H1 (cell line): ENCODE measurements around the gene FAM131C. TPM values are rescaled to one million over a fixed set of nuclear protein-coding genes. Genes with fewer than 3 reads are reported as not detected.

Experiments
- CTCF ChIA-PET: fragments of 300-600 bp; sonication (Branson Sonifier 250); formaldehyde crosslinking; loops from one replicate; lab custom pipeline; 2021; ENCODE audit not compliant: partially characterized antibody; lab: Charles Lee
- POLR2A ChIA-PET: fragments of 300-600 bp; sonication (Branson Sonifier 250); formaldehyde crosslinking; loops from one replicate; lab custom pipeline; 2021; ENCODE audit warnings: inconsistent platforms; ENCODE audit not compliant: partially characterized antibody; lab: Charles Lee
- DNase-seq, 2 experiments: peaks; one replicate each; pipeline versions ENCODE4 v3.0.0 to v3.0.0-alpha.2; 2010 to 2022; ENCODE audit warnings: low spot score in 2 of 2, low read depth in 1 of 2, mixed read lengths in 1 of 2
- FAIRE-seq: peaks from 2 replicates; lab custom pipeline; 2011; peaks lifted over from hg19 to GRCh38; lab: Jason Lieb, UNC
- H2AFZ ChIP-seq: 2 replicates; pipeline ENCODE4 v1.8.1; 2012; ENCODE audit warnings: low read length, inconsistent platforms
- H2AK5ac ChIP-seq: 2 replicates; pipeline ENCODE4 v1.6.1; 2013; ENCODE audit warnings: low read depth, low read length
- H2BK120ac ChIP-seq: replicated peaks from 2 replicates; pipeline ENCODE3; 2013; ENCODE audit warnings: low read depth, low read length, inconsistent platforms
- H2BK12ac ChIP-seq: 2 replicates; pipeline ENCODE4 v1.6.1; 2013; ENCODE audit warnings: low read depth, low read length
- H2BK15ac ChIP-seq: 2 replicates; pipeline ENCODE4 v1.6.1; 2013; ENCODE audit warnings: low read length
- H2BK20ac ChIP-seq: 2 replicates; pipeline ENCODE4 v1.6.1; 2013; ENCODE audit warnings: low read length
- H2BK5ac ChIP-seq: 2 replicates; pipeline ENCODE4 v1.6.1; 2013; ENCODE audit warnings: low read depth, low read length
- H3K14ac ChIP-seq: 2 replicates; pipeline ENCODE4 v1.6.1; 2013; ENCODE audit warnings: inconsistent platforms; ENCODE audit not compliant: insufficient read length
- H3K18ac ChIP-seq: 2 replicates; pipeline ENCODE4 v1.6.1; 2013; ENCODE audit warnings: low read length; ENCODE audit errors: extremely low read depth
- H3K23ac ChIP-seq: 2 replicates; pipeline ENCODE4 v1.6.1; 2013; ENCODE audit warnings: inconsistent platforms; ENCODE audit not compliant: insufficient read length
- H3K23me2 ChIP-seq: 2 replicates; pipeline ENCODE4 v1.6.1; 2013; ENCODE audit warnings: low read depth, low read length
- H3K27ac ChIP-seq: 2 replicates; pipeline ENCODE4 v1.6.1; 2011; ENCODE audit warnings: low read depth, low read length, inconsistent platforms
- H3K27me3 ChIP-seq, 4 experiments: replicated peaks in 1 of 4; 1 replicate in 1 of 4; 2 replicates in 3 of 4; pipeline versions ENCODE4 v1.6.1 to v1.8.1; 2011 to 2013; ENCODE audit warnings: low read length in 3 of 4, mild to moderate bottlenecking in 3 of 4, inconsistent platforms in 2 of 4, mixed read lengths in 2 of 4, moderate library complexity in 1 of 4; ENCODE audit not compliant: control insufficient read depth in 3 of 4, insufficient read depth in 3 of 4; ENCODE audit errors: extremely low read depth in 1 of 4
- H3K36me3 ChIP-seq, 4 experiments: 2 replicates each; pipeline versions ENCODE4 v1.6.1 to v1.8.1; 2011 to 2013; ENCODE audit warnings: mild to moderate bottlenecking in 4 of 4, low read length in 3 of 4, moderate library complexity in 2 of 4, control low read depth in 1 of 4, inconsistent platforms in 1 of 4; ENCODE audit not compliant: insufficient read depth in 4 of 4, control insufficient read depth in 2 of 4
- H3K4ac ChIP-seq: replicated peaks from 2 replicates; pipeline ENCODE3; 2013; ENCODE audit warnings: low read length, low read depth, mixed read lengths, inconsistent platforms; ENCODE audit not compliant: insufficient read length
- H3K4me1 ChIP-seq, 4 experiments: replicated peaks in 1 of 4; 1 replicate in 1 of 4; 2 replicates in 3 of 4; pipeline versions ENCODE4 v1.6.1 to v1.8.1; 2011 to 2013; ENCODE audit warnings: low read length in 3 of 4, inconsistent platforms in 2 of 4, mixed read lengths in 1 of 4; ENCODE audit not compliant: insufficient read depth in 4 of 4, control insufficient read depth in 3 of 4
- H3K4me2 ChIP-seq, 2 experiments: 2 replicates each; pipeline versions ENCODE4 v1.6.1 to v1.8.1; 2011 to 2013; ENCODE audit warnings: low read depth in 2 of 2, low read length in 2 of 2, control low read depth in 1 of 2, inconsistent platforms in 1 of 2, mild to moderate bottlenecking in 1 of 2; ENCODE audit not compliant: insufficient read depth in 1 of 2
- H3K4me3 ChIP-seq, 4 experiments: fragments of 200-600, 300-600 bp in 1 of 4; sonication (generic), shearing (Covaris generic), sonication (Bioruptor Twin) in 1 of 4; 2 replicates each; pipeline versions ENCODE4 v1.5.1 to v1.8.1; 2011 to 2016; ENCODE audit warnings: low read length in 4 of 4, low read depth in 3 of 4, control low read depth in 2 of 4, inconsistent platforms in 2 of 4, mild to moderate bottlenecking in 2 of 4, mixed read lengths in 1 of 4, moderate library complexity in 1 of 4; ENCODE audit not compliant: insufficient read depth in 2 of 4; ENCODE audit errors: extremely low read depth in 1 of 4
- H3K56ac ChIP-seq: replicated peaks from 2 replicates; pipeline ENCODE3; 2013; ENCODE audit warnings: low read depth, mild to moderate bottlenecking, mixed read lengths, low read length, inconsistent platforms; ENCODE audit not compliant: insufficient read length
- H3K79me1 ChIP-seq: 2 replicates; pipeline ENCODE4 v1.6.1; 2013; ENCODE audit warnings: low read depth, low read length, control low read depth
- H3K79me2 ChIP-seq, 2 experiments: 2 replicates each; pipeline versions ENCODE4 v1.6.1 to v1.8.1; 2012 to 2013; ENCODE audit warnings: low read length in 2 of 2, mild to moderate bottlenecking in 2 of 2, inconsistent platforms in 1 of 2; ENCODE audit not compliant: insufficient read depth in 2 of 2, control insufficient read depth in 1 of 2
- H3K9ac ChIP-seq, 4 experiments: replicated peaks in 1 of 4; 1 replicate in 1 of 4; 2 replicates in 3 of 4; pipeline versions ENCODE4 v1.6.1 to v1.8.1; 2011 to 2013; ENCODE audit warnings: low read depth in 3 of 4, low read length in 3 of 4, control low read depth in 2 of 4, mild to moderate bottlenecking in 2 of 4, moderate library complexity in 2 of 4, inconsistent platforms in 1 of 4; ENCODE audit errors: extremely low read depth in 1 of 4
- H3K9me3 ChIP-seq, 2 experiments: 2 replicates each; pipeline versions ENCODE4 v1.6.1 to v1.8.1; 2012 to 2013; ENCODE audit warnings: mild to moderate bottlenecking in 2 of 2, moderate library complexity in 2 of 2, control low read depth in 1 of 2, inconsistent platforms in 1 of 2, low read depth in 1 of 2, low read length in 1 of 2, mixed read lengths in 1 of 2; ENCODE audit not compliant: insufficient read depth in 2 of 2
- H4K20me1 ChIP-seq, 2 experiments: replicated peaks in 1 of 2; 2 replicates each; pipeline versions ENCODE3 to v1.8.1; 2011 to 2013; ENCODE audit warnings: inconsistent platforms in 2 of 2, low read length in 2 of 2, mild to moderate bottlenecking in 1 of 2; ENCODE audit not compliant: insufficient read depth in 2 of 2, control insufficient read depth in 1 of 2
- H4K5ac ChIP-seq: 2 replicates; pipeline ENCODE4 v1.6.1; 2013; ENCODE audit warnings: low read length, low read depth, mixed read lengths, inconsistent platforms; ENCODE audit not compliant: insufficient read length
- H4K8ac ChIP-seq: 2 replicates; pipeline ENCODE4 v1.8.0; 2013; ENCODE audit warnings: mild to moderate bottlenecking, moderate library complexity, low read length, inconsistent platforms; ENCODE audit not compliant: insufficient read depth; ENCODE audit errors: extremely low read depth
- H4K91ac ChIP-seq: replicated peaks from 2 replicates; pipeline ENCODE3; 2013; ENCODE audit warnings: low read length, mixed read lengths, inconsistent platforms; ENCODE audit not compliant: insufficient read length
- ATF3 ChIP-seq: IDR thresholded peaks from 2 replicates; pipeline ENCODE4 v1.6.1; 2011; ENCODE audit warnings: low read depth, mild to moderate bottlenecking, low read length; ENCODE audit not compliant: insufficient read depth
- CREB1 ChIP-seq: IDR thresholded peaks from 2 replicates; pipeline ENCODE4 v1.6.1; 2012; ENCODE audit warnings: inconsistent platforms
- EGR1 ChIP-seq: IDR thresholded peaks from 2 replicates; pipeline ENCODE4 v1.6.1; 2011; ENCODE audit warnings: low read depth, low read length, borderline replicate concordance
- MAFK ChIP-seq: IDR thresholded peaks from 2 replicates; pipeline ENCODE4 v1.6.1; 2012; ENCODE audit warnings: low read depth, mild to moderate bottlenecking, improper control_type of control experiment, low read length
- RAD21 ChIP-seq, 2 experiments: IDR thresholded peaks in 1 of 2; conservative IDR thresholded peaks in 1 of 2; 2 replicates each; pipeline ENCODE4 v1.6.1; 2011; ENCODE audit warnings: low read depth in 2 of 2, low read length in 2 of 2, improper control_type of control experiment in 1 of 2, inconsistent platforms in 1 of 2, mild to moderate bottlenecking in 1 of 2, moderate library complexity in 1 of 2
- RNF2 ChIP-seq: fragments of 200-900, 300-1000 bp; sonication (generic); IDR thresholded peaks from 2 replicates; pipeline ENCODE4 v1.7.1; 2016; ENCODE audit warnings: borderline replicate concordance, low read depth, mild to moderate bottlenecking, antibody characterized with exemption, low read length; ENCODE audit not compliant: poor library complexity, severe bottlenecking; ENCODE audit errors: missing control alignments
- SUZ12 ChIP-seq: fragments of 200-600 bp; sonication (generic); IDR thresholded peaks from 2 replicates; pipeline ENCODE4 v1.6.1; 2012; ENCODE audit warnings: mild to moderate bottlenecking, inconsistent platforms, low read length, moderate library complexity, mixed read lengths
- TAF1 ChIP-seq: IDR thresholded peaks from 2 replicates; pipeline ENCODE4 v1.6.1; 2011; ENCODE audit warnings: mild to moderate bottlenecking, low read depth, low read length
- TAF7 ChIP-seq: optimal IDR thresholded peaks from 2 replicates; pipeline ENCODE3; 2011; ENCODE audit warnings: low read depth, mild to moderate bottlenecking, inconsistent platforms, low read length, moderate library complexity, borderline replicate concordance
- WGBS, 2 experiments: shearing (Covaris generic) in 1 of 2; methylation state at CpG; one replicate each; pipeline versions ENCODE4 v1.1.6 to v1.1.7; 2013 to 2015; ENCODE audit warnings: low lambda C conversion rate in 2 of 2, mixed read lengths in 2 of 2, inconsistent platforms in 1 of 2, low coverage in 1 of 2, missing lambda C conversion rate in 1 of 2; ENCODE audit not compliant: insufficient replicate concordance in 2 of 2, insufficient coverage in 1 of 2, insufficient read length in 1 of 2; ENCODE audit errors: extremely low coverage in 1 of 2, missing lambda C conversion rate in 1 of 2; 5-methylcytosine and 5-hydroxymethylcytosine counted together
- polyA plus RNA-seq, 7 experiments: library from polyadenylated mRNA; depleted of rRNA in 3 of 7; stranded (reverse) in 5 of 7; unstranded in 2 of 7; fragments of >200 nt in 5 of 7; fragments of 200-250 nt in 2 of 7; gene quantifications; 1 replicate in 5 of 7; 2 replicates in 1 of 7; 4 replicates in 1 of 7; pipeline versions ENCODE4 v1.2.1 to v1.2.3, GENCODE V29; 2011 to 2013; ENCODE audit warnings: missing spikeins in 2 of 7, mixed read lengths in 2 of 7
- total RNA-seq: library from RNA; stranded (reverse); fragmentation: NEBNext Ultra II Directional; extraction: Animal tissue kit (Norgen Biotek cat#: 25700); gene quantifications from 2 replicates; pipeline ENCODE4 v1.2.1, GENCODE V29; 2021

Gene FAM131C
- total and polyA plus RNA-seq, 2 of the 8 experiments (the other 6 are each of a cell fraction or from before 2014, with no cell fraction given): 0.73 to 0.78 TPM

GRCh38 chr1:16068356-16069270 is 4.8 kb downstream of the FAM131C start:
- H2AFZ ChIP-seq: no peak overlapping the region
- no peak overlapping the region for H3K4me3 ChIP-seq
- H2BK15ac ChIP-seq: no peak overlapping the region
- H3K79me1 ChIP-seq: no peaks in the 10 kb centered on the region
- H3K36me3 ChIP-seq: no peaks in the 10 kb centered on the region
- H3K27me3 ChIP-seq: peaks cover 2 to 20% (median 14%) of the 10 kb centered on the region in 4 experiments; a peak in 6 of 7 replicates
- H3K4me1 ChIP-seq: peaks cover 0 to 27% (median 16%) of the 10 kb centered on the region in 4 experiments; a peak in 6 of 7 replicates
- ChIA-PET CTCF (interaction anchor here (0.7 to 21.9 kb wide), 9 partner anchors 11 to 175 kb away, joined by 3 to 569 read pairs (median 3); no protein-coding TSS in a partner anchor), POLR2A (interaction anchor here (0.5 to 2.1 kb wide), 5 partner anchors 24 to 281 kb away, joined by 3 to 5 read pairs (median 3); partner anchors contain the start of gene CLCNKB)
- no peak overlapping the region for H4K91ac ChIP-seq
- H3K56ac ChIP-seq: no peak overlapping the region
- H3K79me2 ChIP-seq: no peaks in the 10 kb centered on the region
- H2BK12ac ChIP-seq: no peak overlapping the region
- no peak overlapping the region for H3K27ac ChIP-seq
- H3K14ac ChIP-seq: no peak overlapping the region
- FAIRE-seq: no peak
- 70% methylated on average over 11 of the region's 11 CpGs; no CpG with 5 or more reads in 1 of the 2 experiments for WGBS, 2 experiments
- H3K23ac ChIP-seq: no peak overlapping the region
- peaks cover 5% of the 10 kb centered on the region; the same call in 1 of the 2 replicates for H3K23me2 ChIP-seq
- H3K4me2 ChIP-seq: no peak overlapping the region
- no peak overlapping the region; the same call in 1 of the 2 replicates for H2BK20ac ChIP-seq
- no peak overlapping the region for H3K18ac ChIP-seq
- DNase-seq: no peak
- no peak overlapping the region for H3K4ac ChIP-seq
- no peak overlapping the region for H4K8ac ChIP-seq
- no peak overlapping the region for H4K5ac ChIP-seq
- H3K9me3 ChIP-seq: no peaks in the 10 kb centered on the region
- H3K9ac ChIP-seq: no peak overlapping the region
- peaks cover 0 to 4% of the 10 kb centered on the region in 2 experiments for H4K20me1 ChIP-seq
- H2BK5ac ChIP-seq: no peak overlapping the region
- no peak overlapping the region for H2AK5ac ChIP-seq
- H2BK120ac ChIP-seq: no peak overlapping the region
- TF ChIP-seq TAF7: no peak
- TF ChIP-seq CREB1: no peak
- no peak for TF ChIP-seq MAFK
- no peak for TF ChIP-seq SUZ12
- no peak for TF ChIP-seq RAD21 (IDR thresholded peaks at IDR 0.05 in 1 of 2, conservative IDR thresholded peaks at IDR 0.05 in 1 of 2; ENCODE audit: low read depth in 2 of 2, low read length in 2 of 2)
- TF ChIP-seq EGR1: no peak
- no peak for TF ChIP-seq ATF3
- TF ChIP-seq RNF2: no peak
- TF ChIP-seq TAF1: no peak
